GM21723 (cell line): Measurements from ENCODE around the gene ZBTB17.
A peak's percentile ranks its signal among the peaks of the same experiment; 100 is the strongest.

Experiments used
- ATAC-seq: cut with Tn5 transposase; IDR thresholded peaks from one replicate; pipeline ENCODE4 v1.9.1; 2021; ENCODE audit warnings: mild to moderate bottlenecking, moderate library complexity; ENCODE audit not compliant: unreplicated experiment

ZBTB17 gene

GRCh38 chr1:15948595-15949452 is 27.1 kb downstream of the ZBTB17 start:
- ATAC-seq, result peak; percentile 4

DNA sequence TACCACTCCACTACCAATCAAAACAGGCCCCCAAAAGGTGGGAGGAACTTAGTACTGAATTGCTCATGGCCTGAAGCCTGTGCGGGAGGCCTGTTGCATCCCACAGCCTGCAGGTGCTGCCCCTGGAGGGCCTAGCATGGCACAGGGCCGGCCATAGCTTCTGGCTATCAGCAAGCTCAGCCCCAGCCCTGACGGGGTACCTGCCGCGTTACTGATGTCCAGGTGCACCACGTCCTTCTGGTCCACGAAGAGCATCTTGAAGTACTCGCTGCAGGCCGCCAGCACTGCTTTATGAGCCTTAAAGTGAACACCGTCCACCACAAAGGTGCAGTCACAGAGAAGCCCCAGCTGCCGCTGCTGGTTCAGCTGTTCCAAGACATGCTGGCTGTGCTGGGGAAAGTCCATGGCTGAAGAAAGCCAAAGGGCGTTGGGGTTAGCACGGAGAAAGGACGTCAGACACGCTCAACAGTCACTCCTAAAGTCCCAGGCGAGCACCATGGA is 27.8 kb downstream of the ZBTB17 start:
- ATAC-seq, result no peak

DNA sequence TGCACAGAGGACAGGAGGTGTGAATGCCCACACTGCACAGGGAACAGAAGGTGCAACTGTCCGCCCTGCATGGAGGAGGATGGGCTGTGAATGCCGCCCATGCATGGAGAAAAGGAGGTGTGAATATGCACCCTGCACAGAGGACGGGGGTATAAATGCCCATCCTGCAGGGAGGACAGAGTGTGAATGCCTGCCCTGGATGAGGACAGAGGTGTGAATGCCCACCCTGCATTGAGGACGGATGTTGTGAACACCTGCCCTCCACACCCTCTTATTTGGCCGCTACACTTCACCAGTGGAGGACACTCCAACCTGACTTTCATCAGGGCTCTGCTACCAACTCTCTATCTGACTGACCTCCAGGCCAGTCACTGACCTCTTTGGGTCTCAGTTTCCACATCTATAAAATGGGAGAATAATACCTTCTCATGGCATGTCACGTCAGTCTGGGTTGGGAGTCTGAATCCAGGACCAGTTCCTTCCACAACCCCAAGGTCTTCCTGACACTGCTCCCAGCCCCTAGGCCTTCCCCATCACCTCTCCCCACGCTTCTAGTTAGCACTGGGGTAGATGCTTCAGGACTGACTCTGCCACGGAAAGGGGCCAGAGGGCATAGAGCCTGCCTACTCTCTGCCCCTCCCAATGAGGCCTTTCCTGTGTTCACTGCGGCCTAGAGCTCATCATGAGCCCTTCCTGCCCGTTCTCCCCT is 28.4 kb downstream of the ZBTB17 start:
- no peak for ATAC-seq

DNA sequence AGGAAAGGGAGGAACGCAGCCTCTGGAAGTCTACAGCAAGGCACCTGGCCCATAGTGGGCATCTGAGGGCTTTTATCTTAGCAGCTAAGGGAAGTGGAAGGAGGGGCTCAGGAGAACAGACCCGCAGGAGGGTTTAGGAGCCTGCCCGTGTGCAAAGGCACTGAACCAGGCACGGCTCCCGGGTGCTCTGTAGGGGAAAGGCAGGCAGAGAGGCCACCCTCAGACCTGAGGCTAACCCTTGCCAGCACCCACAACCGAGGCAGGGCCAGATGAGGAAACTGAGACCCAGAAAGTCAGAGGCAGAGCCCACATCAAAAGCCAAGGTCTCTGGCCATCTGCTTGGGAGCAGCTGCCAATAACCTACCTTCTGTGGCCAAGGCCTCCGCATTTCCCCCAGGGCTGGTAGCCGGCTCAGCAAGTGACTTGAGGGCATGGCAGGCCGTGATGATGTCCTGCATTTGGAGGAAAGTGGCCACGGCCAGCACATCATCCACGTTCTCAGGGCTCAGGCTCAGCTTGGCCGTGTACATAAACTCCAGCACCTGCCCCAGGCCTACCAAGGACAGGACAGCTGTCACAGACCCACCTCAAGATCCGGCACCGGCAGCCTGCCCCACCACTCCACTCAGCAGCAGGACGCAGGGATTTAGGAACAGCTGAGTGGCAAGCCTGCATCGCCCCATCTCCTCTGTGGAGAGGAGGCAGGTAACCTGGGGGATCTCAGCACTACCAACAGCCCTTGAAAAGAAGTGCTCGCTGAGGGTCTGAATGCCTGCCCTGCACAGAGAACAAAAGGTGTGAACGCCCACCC is 29.1 kb downstream of the ZBTB17 start:
- ATAC-seq, result no peak

DNA sequence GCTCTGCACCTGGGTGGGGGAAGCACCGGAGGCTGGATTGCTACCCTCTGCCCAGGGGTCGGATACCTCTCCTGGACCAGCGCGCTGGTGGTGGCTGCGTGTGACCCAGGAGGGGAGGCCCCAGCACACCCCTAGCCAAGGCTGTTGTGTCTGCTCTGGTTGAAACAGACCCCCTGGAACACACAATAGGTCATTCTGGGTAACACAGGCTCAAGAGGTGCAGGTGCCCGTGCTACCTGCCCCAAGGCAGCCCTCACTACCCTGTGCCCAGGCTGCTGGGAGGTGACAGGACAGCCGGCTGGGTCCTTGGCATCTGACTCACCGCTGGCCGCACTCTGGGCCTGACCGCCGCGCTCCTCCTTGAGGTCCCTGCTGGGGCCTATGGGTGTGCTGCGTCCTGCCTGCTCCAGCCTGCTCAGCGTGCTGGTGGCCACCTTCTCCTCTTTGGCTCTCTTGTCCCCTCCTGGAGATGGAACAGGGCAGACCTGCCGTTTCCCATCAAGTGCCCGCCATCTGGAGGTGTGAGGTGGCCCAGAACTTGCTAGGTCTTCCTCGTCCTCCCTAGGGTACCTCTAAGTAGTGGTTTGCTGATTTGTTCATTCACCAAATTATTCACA is 30.0 kb downstream of the ZBTB17 start:
- no peak for ATAC-seq

DNA sequence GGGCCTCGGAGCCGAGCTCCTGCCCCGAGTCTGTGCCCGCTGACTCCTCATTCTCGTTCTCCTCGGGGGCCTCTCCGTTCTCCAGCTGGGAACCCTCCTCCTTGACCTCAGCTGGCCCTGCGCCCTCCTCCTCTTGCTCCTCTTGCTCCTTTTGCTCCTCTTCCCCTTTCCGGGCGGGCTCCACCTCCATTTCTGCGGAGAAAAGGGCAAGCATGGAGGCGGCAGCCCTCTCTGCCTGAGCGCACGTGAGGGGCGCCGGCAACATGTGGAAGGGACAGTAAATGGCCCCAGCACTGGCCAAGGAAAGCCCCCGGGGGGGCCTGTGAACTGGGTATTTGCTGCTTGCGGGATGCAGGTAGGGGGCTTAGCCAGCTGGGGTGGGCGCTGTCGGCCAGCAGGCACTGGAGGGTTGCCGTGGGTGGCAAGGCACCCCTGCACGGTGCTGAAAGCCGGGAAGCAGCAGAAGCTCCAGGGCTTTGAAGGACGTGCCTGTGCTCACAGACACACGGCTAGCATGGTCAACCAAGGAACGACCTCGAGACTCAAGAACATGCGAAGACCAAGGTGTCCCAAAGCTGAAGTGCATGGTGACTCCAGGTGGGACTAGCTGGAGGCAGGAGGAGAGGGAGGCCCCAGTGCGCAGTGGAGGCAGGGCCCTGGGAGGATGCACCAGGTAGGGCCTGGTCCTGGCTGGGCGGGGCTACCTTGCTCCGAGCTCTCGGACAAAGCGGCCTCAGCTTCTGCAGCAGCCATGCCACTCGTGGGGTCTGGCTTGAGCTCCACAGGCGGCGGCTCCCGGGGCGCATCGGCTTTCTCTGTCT is 30.7 kb downstream of the ZBTB17 start:
- ATAC-seq, result no peak

DNA sequence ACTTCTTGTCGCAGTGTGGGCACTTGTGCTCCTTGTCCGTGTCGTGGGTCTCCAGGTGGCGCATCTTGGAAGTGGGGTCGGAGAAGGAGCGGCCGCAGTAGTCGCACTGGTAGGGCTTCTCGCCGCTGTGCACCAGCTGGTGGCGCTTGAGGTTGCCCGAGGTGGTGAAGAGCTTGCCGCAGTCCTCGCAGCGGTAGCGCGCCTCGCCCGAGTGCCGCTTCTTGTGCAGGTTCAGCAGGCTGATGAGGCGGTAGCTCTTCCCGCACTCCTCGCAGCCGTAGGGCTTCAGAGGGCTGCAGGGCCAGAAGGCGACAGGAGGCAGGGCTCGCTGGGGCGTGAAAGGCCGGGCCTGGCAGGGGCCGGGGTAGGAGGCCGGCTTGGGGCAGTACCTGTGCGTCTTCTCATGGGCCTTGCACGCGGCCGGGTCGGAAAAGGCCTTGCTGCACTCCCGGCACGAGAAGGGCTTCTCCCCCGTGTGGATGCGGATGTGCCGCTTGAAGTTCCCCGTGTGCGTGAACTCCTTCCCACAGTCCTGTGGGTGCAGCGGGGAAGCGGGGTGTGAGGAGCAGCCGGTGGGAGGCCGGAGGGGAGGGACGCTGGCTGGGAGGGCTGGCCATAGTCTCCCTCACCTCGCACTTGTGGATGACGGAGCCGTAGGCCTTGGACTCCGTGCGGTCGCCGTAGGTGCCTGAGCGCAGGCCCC is 31.4 kb downstream of the ZBTB17 start:
- ATAC-seq, result no peak

DNA sequence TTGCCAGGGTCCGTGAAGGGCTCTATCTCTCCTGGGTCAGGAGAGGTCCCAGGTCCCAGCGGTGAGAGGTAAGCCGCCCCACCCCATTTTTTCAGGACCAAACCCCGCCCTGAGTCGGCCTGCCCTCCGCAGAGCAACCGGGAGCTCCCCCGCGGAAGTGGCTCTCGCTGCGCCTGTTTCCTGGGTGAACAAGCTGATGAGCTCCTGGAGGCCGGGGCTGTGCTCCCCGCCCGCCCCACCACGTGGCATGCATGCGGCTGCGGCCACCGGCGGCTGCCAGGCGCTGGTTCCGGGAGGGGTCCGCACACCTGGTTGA is 32.0 kb downstream of the ZBTB17 start:
- no peak for ATAC-seq

DNA sequence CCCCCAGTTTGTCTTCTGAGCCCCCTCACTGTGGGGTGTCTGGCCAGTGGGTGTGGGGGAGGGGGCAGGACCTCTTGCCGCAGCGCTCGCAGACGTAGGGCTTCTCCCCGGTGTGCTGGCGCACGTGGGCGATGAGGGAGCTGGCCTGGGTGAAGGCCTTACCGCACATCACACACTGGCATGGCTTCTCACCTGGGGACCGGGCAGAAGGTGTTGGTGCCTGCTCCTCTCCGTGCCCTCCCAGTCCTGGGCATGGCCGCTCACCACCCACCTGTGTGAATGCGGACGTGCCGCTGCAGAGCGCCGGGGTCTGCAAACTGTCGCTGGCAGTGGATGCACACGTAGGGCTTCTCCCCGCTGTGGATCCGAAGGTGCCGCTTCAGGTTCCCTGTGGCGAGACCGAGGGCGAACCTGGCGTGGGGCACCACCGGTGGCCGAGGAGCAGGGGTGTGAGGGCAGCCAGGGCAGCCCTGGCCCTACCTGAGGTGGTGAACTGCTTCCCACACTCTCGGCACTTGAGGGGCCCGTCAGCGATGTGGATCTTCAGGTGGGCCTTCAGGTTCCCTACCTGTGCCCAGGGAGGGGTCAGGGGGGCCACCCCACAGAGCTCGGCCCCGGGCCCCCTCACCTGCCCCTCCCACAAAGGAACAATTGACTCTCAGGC is 32.4 kb downstream of the ZBTB17 start:
- no peak for ATAC-seq

GRCh38 chr1:15942661-15943327 is 33.1 kb downstream of the ZBTB17 start:
- no peak for ATAC-seq

DNA sequence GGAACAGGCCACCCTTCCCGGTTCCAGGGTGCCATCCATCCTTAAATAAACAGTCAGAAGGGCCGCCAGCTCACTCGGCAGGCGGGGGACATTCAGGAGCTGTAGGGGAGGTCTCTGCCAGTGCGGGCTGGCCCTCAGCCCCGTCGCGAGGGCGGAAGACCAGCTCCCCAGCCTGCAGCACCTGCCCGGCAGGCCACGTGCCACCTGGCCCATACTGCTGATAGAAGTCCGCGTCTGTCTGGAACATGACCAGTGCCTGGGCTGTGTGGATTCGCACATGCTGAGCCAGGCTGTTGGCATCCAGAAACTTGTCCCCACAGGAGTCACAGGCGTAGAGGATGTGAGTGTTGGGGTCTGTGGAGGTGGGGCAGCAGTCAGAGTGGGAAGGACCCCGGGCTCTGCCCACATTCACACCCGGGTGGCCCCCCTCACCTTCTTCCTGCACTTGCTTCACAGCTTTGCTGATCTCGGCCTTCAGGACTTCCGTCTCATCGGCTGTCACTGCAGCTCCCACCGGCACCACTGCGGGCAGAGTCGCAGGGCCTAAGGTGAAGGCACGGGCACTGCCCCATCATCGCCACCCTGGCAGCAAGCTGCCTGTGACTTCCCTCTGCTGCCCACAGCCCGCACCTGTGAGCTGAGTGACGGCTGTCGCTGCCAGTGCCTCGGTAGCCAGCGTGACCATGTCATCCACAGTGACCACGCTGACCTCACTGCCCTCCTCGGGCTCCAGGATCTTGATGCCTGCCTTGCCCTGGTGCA is 33.8 kb downstream of the ZBTB17 start:
- no peak for ATAC-seq

GRCh38 chr1:15941044-15941840 is 34.7 kb downstream of the ZBTB17 start:
- no peak for ATAC-seq

DNA sequence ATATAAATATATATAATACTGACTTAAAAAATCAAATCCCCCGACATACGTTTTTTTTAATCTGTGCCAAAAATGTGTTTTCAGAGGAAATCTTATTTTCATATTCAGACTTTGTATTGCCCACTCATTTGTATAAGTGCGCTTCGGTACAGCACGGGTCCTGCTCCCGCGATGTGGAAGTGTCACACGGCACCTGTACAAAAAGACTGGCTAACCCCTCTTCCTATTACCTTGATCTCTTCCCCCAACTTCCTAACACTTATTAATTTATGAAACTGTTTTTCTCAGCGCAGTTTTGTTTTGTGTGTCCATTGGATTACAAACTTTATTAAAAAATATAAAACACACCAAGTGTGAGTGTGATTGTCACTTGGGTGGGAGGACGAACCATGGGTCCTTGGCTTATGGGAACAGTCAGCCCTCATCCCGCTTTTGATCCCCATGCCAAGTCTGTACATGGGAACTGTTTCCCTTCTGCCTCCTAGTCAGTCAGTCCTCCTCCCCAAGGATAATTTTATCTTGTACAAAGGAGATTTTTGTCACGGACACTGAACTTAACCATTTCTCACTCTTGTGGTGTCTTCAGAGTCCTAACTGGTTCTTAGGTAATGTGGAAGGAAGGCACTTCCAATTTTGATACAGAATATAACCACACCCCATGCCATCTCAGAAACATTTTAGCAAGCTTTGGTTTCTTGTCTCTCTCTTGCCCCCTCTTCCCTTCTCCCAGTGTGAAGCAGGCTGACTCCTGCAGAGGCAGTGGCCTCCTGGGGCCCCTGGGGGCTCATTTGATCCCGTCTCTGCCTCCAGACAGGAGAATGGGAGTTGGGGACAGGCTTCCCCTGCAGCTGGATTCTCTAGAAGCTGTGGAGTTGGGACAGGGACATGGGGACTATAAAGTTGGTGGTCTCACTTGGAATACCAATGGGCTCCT is 35.5 kb downstream of the ZBTB17 start:
- no peak for ATAC-seq

GRCh38 chr1:15939181-15940109 is 36.5 kb downstream of the ZBTB17 start:
- ATAC-seq, result no peak
